ENCODE data around the gene AZI2.

Gene AZI2

DNA sequence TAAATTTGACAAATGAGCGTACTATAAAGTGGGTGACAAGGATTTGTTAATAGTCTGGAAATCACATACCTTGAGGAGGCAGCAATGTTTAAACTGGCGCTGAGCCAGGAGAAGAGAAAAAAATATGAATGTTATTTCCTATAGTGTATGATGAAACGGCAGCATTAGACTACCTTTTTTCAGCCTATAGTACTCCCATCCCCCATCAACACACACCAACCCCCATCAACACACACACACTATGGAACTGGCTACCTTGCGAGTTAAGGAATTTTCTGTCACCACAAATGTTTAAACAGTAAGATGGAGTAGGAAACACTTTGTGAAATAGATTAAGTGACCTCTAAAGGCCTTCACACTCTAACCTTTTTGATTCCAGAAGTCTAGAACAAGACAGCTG is 46.9 kb downstream of the AZI2 start:
- no peak for DNase-seq (ENCODE audit: low read depth)

GRCh38 chr3:28300345-28300962 is 48.2 kb downstream of the AZI2 start:
- DNase-seq (ENCODE audit: low read depth), result no peak

DNA sequence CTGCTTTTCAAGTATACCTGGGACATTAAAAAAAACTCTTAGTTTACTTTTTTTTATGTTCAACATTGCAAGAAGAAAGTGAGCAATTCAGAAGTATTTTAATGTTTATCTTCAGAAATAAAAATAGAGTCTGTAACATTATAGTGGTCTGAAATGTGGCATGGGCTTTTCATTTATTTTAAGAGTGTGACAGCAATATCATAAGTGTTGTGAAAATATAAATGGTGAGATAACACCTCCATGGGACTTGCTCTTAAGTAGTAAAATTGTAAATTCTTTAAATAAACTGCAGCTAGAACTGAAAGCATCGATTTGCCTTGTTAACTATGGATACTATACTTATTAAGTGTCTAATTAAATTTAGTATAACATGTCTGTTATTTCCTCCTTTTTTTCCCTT is 48.9 kb downstream of the AZI2 start:
- no peak for DNase-seq (ENCODE audit: low read depth)

- no peak for DNase-seq (ENCODE audit: low read depth)
Measured at GRCh38 chr3:28295898-28296490, 52.6 kb downstream of the AZI2 start.

DNA sequence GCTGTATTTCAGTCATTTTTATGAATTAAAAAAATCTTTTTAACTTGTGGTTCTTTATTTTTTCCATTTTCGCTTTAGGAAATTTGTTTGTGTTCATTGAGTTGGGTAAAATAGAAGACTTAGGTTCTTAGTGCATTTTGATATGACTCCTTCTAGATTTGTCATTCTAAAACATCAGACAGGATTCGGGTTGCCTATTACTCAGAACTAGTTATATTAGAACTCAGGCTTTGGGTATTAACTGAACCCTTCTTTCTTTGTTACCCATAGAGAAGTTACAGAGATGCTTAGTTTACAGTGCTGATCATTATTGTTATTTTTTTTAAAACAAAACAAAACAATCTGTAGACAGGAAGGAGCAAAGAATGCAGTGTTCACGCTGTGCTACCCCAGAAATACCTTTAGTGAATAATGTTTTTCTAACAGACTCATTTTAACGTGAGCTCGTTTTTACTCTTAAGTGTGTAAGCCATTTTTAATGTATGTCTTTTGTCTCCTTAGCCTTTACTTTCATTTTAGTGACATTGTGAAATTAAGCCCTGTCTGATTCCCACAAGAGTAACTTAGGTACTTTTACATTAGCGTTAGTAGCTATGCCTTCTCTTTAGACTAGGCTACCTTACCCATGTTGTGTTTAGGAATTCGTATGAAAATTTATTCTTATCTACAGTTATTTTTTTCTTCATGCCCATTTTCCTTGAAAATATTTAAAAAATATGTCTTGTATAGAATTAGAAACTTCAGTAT is 53.8 kb downstream of the AZI2 start:
- no peak for DNase-seq (ENCODE audit: low read depth)

- DNase-seq (ENCODE audit: low read depth), result no peak
Measured at GRCh38 chr3:28292622-28293021, 56.0 kb downstream of the AZI2 start.

DNA sequence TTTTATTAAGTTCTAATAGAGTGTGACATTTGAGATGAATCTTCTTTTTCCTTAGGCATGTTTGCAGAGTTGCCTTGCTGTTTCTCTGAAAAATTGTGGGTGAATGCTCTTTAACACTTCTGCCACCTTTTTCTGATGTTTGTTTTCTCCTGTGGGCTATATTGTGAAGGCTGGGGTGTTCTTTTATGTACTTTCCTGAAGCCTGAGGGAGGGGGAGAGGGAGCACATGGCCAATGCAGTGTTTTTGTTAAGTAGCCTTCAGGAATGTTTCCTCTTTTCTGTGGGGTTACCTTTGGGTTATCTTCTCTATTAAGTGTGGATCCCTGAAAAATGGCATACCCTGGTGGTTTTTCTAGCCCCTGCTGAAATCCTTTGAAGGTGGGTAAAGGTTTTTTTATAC is 57.0 kb downstream of the AZI2 start:
- no peak for DNase-seq (ENCODE audit: low read depth)

DNA sequence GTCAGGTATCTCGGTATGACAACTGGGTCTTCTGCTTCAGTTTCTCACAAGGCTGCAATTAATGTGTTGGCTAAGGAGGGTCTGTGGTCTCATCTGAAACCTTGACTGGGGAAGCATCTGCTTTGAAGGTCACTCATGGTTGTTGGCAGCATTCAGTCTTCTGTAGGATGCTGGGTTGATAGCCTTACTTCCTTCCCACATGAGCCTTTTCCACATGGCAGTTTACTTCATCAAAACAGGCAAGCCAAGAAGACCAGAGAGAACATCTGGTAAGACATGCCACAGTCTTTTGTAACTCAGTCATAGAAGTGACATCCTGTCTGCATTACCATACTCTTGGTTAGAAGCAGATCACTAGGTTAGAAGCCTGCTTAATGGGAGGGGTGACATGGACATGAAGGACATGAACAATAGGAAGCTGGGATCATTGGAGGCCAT is 57.7 kb downstream of the AZI2 start:
- no peak for DNase-seq (ENCODE audit: low read depth)

GRCh38 chr3:28287046-28287445 is 61.6 kb downstream of the AZI2 start:
- no peak for DNase-seq (ENCODE audit: low read depth)

DNA sequence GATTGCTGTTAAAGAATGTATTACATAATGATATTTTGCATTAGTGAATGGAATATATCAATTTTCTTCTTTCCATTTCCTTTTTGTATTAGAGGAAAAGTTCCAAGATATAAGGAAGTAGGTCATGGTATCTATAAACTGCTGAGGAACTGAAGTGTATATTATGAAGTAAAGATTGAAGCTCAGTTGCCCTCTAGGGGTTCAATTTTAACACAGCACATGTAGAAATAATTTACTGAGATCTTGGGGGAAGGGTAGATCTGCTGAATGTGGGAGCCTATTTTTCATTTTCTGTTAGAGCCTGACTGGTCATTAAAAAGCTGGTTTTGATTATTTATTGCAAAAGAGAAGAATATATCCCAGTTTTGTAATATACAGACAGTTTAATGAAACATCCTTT is 62.0 kb downstream of the AZI2 start:
- peak; percentile 47 for DNase-seq (ENCODE audit: low read depth)

DNA sequence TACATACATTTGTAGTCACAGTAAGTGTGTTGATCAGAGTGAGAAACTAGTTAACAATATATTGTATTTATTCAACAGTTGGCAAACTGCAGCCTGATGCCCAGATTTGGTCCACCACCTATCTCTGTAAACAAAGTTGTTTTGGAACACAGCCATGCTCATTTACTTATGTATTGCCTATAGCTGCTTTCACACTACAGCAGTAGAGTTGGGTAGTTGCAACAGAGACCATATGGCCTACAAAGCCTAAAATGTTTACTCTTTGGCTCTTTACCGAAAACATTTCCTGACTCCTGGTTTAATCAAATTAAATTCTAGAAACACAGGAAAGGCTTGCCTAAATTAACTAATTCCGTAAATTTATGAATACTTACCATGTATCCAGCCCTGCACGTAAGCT is 67.8 kb downstream of the AZI2 start:
- DNase-seq (ENCODE audit: low read depth), result no peak

GRCh38 chr3:28279770-28280169 is 68.9 kb downstream of the AZI2 start:
- DNase-seq (ENCODE audit: low read depth), result peak; percentile 13

- DNase-seq (ENCODE audit: low read depth), result no peak
Measured at GRCh38 chr3:28278918-28279317, 69.7 kb downstream of the AZI2 start.

- no peak for DNase-seq (ENCODE audit: low read depth)
Measured at GRCh38 chr3:28273837-28274236, 74.8 kb downstream of the AZI2 start.

All from fibroblast of the conjunctiva (primary cell).